ENCODE data around the gene ZNF14.

DNA sequence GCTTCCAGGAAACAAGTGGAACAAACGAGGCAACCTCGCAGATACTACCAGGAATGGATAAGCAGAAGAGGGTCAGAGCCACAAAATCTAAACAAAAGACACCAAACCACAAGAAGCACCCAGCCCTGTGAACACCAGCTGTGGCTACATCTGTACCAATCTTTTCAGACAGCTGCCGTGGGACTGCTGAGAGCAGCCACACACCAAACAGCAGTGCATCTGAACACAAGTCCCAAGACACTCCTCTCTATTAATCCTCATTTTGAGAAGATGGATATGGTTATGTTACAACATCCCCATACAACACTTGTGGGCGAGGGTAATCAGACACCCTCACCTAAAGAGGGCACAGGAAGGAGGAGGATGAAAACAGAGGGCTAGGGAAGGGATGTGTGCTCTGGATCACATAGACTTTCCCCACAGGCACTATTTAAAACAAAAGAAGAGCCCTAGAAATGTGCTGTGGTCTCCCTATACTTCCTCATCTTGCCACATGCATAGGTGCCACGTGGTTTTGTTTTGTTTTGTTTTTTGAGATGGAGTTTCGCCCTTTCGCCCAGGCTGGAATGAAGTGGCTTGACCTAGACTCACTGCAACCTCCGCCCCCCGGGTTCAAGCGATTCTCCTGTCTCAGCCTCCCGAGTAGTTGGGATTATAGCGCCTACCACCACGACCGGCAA is 41.6 kb upstream of the ZNF14 start:
- TF ChIP-seq, protein P1, sequence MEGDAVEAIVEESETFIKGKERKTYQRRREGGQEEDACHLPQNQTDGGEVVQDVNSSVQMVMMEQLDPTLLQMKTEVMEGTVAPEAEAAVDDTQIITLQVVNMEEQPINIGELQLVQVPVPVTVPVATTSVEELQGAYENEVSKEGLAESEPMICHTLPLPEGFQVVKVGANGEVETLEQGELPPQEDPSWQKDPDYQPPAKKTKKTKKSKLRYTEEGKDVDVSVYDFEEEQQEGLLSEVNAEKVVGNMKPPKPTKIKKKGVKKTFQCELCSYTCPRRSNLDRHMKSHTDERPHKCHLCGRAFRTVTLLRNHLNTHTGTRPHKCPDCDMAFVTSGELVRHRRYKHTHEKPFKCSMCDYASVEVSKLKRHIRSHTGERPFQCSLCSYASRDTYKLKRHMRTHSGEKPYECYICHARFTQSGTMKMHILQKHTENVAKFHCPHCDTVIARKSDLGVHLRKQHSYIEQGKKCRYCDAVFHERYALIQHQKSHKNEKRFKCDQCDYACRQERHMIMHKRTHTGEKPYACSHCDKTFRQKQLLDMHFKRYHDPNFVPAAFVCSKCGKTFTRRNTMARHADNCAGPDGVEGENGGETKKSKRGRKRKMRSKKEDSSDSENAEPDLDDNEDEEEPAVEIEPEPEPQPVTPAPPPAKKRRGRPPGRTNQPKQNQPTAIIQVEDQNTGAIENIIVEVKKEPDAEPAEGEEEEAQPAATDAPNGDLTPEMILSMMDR (IDR thresholded peaks at IDR 0.05) = no peak
- TF ChIP-seq POLR2AphosphoS5 (IDR thresholded peaks at IDR 0.05; ENCODE audit: low read depth, low read length) (no peak), SIN3A (IDR thresholded peaks at IDR 0.05; ENCODE audit: borderline replicate concordance, insufficient read depth, low read depth, low read length) (no peak), TCF7L2 (IDR thresholded peaks at IDR 0.05; ENCODE audit: low read depth, low read length) (no peak)
- TF ChIP-seq, protein P2, sequence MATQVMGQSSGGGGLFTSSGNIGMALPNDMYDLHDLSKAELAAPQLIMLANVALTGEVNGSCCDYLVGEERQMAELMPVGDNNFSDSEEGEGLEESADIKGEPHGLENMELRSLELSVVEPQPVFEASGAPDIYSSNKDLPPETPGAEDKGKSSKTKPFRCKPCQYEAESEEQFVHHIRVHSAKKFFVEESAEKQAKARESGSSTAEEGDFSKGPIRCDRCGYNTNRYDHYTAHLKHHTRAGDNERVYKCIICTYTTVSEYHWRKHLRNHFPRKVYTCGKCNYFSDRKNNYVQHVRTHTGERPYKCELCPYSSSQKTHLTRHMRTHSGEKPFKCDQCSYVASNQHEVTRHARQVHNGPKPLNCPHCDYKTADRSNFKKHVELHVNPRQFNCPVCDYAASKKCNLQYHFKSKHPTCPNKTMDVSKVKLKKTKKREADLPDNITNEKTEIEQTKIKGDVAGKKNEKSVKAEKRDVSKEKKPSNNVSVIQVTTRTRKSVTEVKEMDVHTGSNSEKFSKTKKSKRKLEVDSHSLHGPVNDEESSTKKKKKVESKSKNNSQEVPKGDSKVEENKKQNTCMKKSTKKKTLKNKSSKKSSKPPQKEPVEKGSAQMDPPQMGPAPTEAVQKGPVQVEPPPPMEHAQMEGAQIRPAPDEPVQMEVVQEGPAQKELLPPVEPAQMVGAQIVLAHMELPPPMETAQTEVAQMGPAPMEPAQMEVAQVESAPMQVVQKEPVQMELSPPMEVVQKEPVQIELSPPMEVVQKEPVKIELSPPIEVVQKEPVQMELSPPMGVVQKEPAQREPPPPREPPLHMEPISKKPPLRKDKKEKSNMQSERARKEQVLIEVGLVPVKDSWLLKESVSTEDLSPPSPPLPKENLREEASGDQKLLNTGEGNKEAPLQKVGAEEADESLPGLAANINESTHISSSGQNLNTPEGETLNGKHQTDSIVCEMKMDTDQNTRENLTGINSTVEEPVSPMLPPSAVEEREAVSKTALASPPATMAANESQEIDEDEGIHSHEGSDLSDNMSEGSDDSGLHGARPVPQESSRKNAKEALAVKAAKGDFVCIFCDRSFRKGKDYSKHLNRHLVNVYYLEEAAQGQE (IDR thresholded peaks at IDR 0.05; ENCODE audit: insufficient read depth in 1 of 2, low read depth in 2 of 2, low read length in 1 of 2) = no peak

Data from Panc1 (cell line).